ENCODE results near the gene ZNF578.
"Not testable (repeated sequence)": the region's sequence is repeated elsewhere in the genome, so short reads cannot be mapped to it uniquely, and the experiment has no call there.

The ZNF578 gene

GRCh38 chr19:52485561-52486240, 32.3 kb downstream of the ZNF578 start:
- H3K9me3 ChIP-seq (ENCODE audit: insufficient read depth, low read depth, low read length); H3K18ac ChIP-seq (ENCODE audit: low read length); H3K4me2 ChIP-seq (ENCODE audit: low read length); H3K27me3 ChIP-seq (ENCODE audit: insufficient read depth, low read length); H2BK120ac ChIP-seq (ENCODE audit: insufficient read depth, low read length, poor library complexity); H3K14ac ChIP-seq (ENCODE audit: low read length); H3K27ac ChIP-seq (ENCODE audit: low read depth, low read length); H2BK12ac ChIP-seq (ENCODE audit: low read length); H3K4me1 ChIP-seq (ENCODE audit: control insufficient read depth in 1 of 2, insufficient read depth in 2 of 2, low read length in 2 of 2); H2AFZ ChIP-seq (ENCODE audit: insufficient read depth, low read length, poor library complexity); H3K4me3 ChIP-seq (ENCODE audit: low read depth, low read length); H4K8ac ChIP-seq (ENCODE audit: low read depth, low read length); H4K12ac ChIP-seq (ENCODE audit: low read depth, low read length); H3K9ac ChIP-seq (ENCODE audit: low read length); H4K91ac ChIP-seq (ENCODE audit: low read depth, low read length); H3K79me1 ChIP-seq (ENCODE audit: low read length); H3K23ac ChIP-seq (ENCODE audit: low read length); H2BK5ac ChIP-seq (ENCODE audit: low read depth, low read length, poor library complexity); H3K4ac ChIP-seq (ENCODE audit: low read depth, low read length); H3K36me3 ChIP-seq (ENCODE audit: control insufficient read depth in 1 of 2, insufficient read depth in 2 of 2, low read length in 2 of 2); H3K79me2 ChIP-seq (ENCODE audit: control insufficient read depth, insufficient read depth, low read length, poor library complexity); H2AK5ac ChIP-seq (ENCODE audit: low read length): not testable (repeated sequence)
- no CpG with 5 or more reads among the region's 8 CpGs for WGBS (ENCODE audit: extremely low coverage, insufficient coverage, insufficient read length)
- peak; percentile 77 to 78 for DNase-seq

GRCh38 chr19:52492201-52492993, 39.0 kb downstream of the ZNF578 start:
- no peaks in the 10 kb centered on the region for H3K9me3 ChIP-seq (ENCODE audit: insufficient read depth, low read depth, low read length)
- H3K27me3 ChIP-seq (ENCODE audit: insufficient read depth, low read length), result no peaks in the 10 kb centered on the region
- H4K8ac ChIP-seq (ENCODE audit: low read depth, low read length), result peak overlapping the region; percentile 58
- peak overlapping the region; percentile 70 for H4K91ac ChIP-seq (ENCODE audit: low read depth, low read length)
- H2BK120ac ChIP-seq (ENCODE audit: insufficient read depth, low read length, poor library complexity), result no peak overlapping the region
- peaks cover 2% of the 10 kb centered on the region for H3K79me1 ChIP-seq (ENCODE audit: low read length)
- H4K12ac ChIP-seq (ENCODE audit: low read depth, low read length), result no peak overlapping the region
- H3K36me3 ChIP-seq (ENCODE audit: control insufficient read depth in 1 of 2, insufficient read depth in 2 of 2, low read length in 2 of 2), result no peaks in the 10 kb centered on the region
- peak overlapping the region; percentile 66 for H2BK5ac ChIP-seq (ENCODE audit: low read depth, low read length, poor library complexity)
- H3K4me1 ChIP-seq (ENCODE audit: control insufficient read depth in 1 of 2, insufficient read depth in 2 of 2, low read length in 2 of 2), result peaks cover 0 to 6% of the 10 kb centered on the region in 2 experiments
- no peak overlapping the region for H3K14ac ChIP-seq (ENCODE audit: low read length)
- H3K18ac ChIP-seq (ENCODE audit: low read length), result no peak overlapping the region
- peak overlapping the region; percentile 17 for H3K9ac ChIP-seq (ENCODE audit: low read length)
- WGBS (ENCODE audit: extremely low coverage, insufficient coverage, insufficient read length), result no CpG with 5 or more reads among the region's 37 CpGs
- H3K4me2 ChIP-seq (ENCODE audit: low read length), result peak overlapping the region; percentile 86
- H3K23ac ChIP-seq (ENCODE audit: low read length), result no peak overlapping the region
- peak overlapping the region; percentile 59 for H3K4me3 ChIP-seq (ENCODE audit: low read depth, low read length)
- peak; percentile 67 to 80 for DNase-seq
- H2BK12ac ChIP-seq (ENCODE audit: low read length), result no peak overlapping the region
- peak overlapping the region; percentile 37 for H3K27ac ChIP-seq (ENCODE audit: low read depth, low read length)
- H3K79me2 ChIP-seq (ENCODE audit: control insufficient read depth, insufficient read depth, low read length, poor library complexity), result no peaks in the 10 kb centered on the region
- H2AK5ac ChIP-seq (ENCODE audit: low read length), result no peak overlapping the region
- peak overlapping the region; percentile 66 for H2AFZ ChIP-seq (ENCODE audit: insufficient read depth, low read length, poor library complexity)
- no peak overlapping the region for H3K4ac ChIP-seq (ENCODE audit: low read depth, low read length)

DNA sequence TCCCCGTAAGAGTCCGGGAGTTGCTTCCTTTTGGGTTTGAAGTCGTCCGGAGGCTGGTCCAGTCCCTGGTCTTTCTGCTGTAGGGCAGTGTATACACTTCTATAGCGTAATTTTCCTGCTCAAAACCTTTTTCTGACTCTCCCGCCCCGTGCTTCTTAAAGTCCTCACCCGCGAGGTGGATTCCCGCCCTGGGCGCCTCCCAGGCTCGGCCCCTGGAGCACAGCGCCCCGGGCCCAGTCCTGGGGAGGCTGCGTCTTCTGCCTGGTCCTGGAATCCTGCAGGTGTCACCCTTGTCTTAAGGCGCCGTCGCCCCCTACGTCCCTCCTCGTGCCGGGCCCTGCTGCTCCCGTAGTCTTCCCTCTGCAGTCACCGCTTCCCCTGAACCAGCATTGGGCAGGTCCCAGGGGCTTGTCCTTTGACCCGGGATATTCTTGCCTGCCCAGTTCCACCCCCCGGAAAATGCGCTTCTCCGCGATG, 39.7 kb downstream of the ZNF578 start:
- H2BK120ac ChIP-seq (ENCODE audit: insufficient read depth, low read length, poor library complexity), result no peak overlapping the region
- no peaks in the 10 kb centered on the region for H3K27me3 ChIP-seq (ENCODE audit: insufficient read depth, low read length)
- H2AK5ac ChIP-seq (ENCODE audit: low read length), result no peak overlapping the region
- H3K9ac ChIP-seq (ENCODE audit: low read length), result peak overlapping the region; percentile 17
- H2BK12ac ChIP-seq (ENCODE audit: low read length), result no peak overlapping the region
- H2AFZ ChIP-seq (ENCODE audit: insufficient read depth, low read length, poor library complexity), result peak overlapping the region; percentile 66
- peak overlapping the region; percentile 58 for H4K8ac ChIP-seq (ENCODE audit: low read depth, low read length)
- WGBS (ENCODE audit: extremely low coverage, insufficient coverage, insufficient read length), result no CpG with 5 or more reads among the region's 28 CpGs
- peak overlapping the region; percentile 86 for H3K4me2 ChIP-seq (ENCODE audit: low read length)
- no peaks in the 10 kb centered on the region for H3K9me3 ChIP-seq (ENCODE audit: insufficient read depth, low read depth, low read length)
- H3K4me1 ChIP-seq (ENCODE audit: control insufficient read depth in 1 of 2, insufficient read depth in 2 of 2, low read length in 2 of 2), result peaks cover 0 to 6% of the 10 kb centered on the region in 2 experiments
- H3K4ac ChIP-seq (ENCODE audit: low read depth, low read length), result no peak overlapping the region
- peak; percentile 56 to 58 for DNase-seq
- H3K79me1 ChIP-seq (ENCODE audit: low read length), result peaks cover 2% of the 10 kb centered on the region
- no peak overlapping the region for H3K18ac ChIP-seq (ENCODE audit: low read length)
- no peak overlapping the region for H4K12ac ChIP-seq (ENCODE audit: low read depth, low read length)
- H4K91ac ChIP-seq (ENCODE audit: low read depth, low read length), result peak overlapping the region; percentile 70
- no peaks in the 10 kb centered on the region for H3K36me3 ChIP-seq (ENCODE audit: control insufficient read depth in 1 of 2, insufficient read depth in 2 of 2, low read length in 2 of 2)
- H2BK5ac ChIP-seq (ENCODE audit: low read depth, low read length, poor library complexity), result peak overlapping the region; percentile 66
- no peaks in the 10 kb centered on the region for H3K79me2 ChIP-seq (ENCODE audit: control insufficient read depth, insufficient read depth, low read length, poor library complexity)
- H3K4me3 ChIP-seq (ENCODE audit: low read depth, low read length), result peak overlapping the region; percentile 59
- no peak overlapping the region for H3K23ac ChIP-seq (ENCODE audit: low read length)
- no peak overlapping the region for H3K14ac ChIP-seq (ENCODE audit: low read length)
- H3K27ac ChIP-seq (ENCODE audit: low read depth, low read length), result peak overlapping the region; percentile 37

GRCh38 chr19:52494518-52494917, 41.2 kb downstream of the ZNF578 start:
- no CpG with 5 or more reads among the region's 3 CpGs for WGBS (ENCODE audit: extremely low coverage, insufficient coverage, insufficient read length)
- no peak overlapping the region for H3K4me3 ChIP-seq (ENCODE audit: low read depth, low read length)

More at GRCh38 chr19:52494518-52494917, 41.2 kb downstream of the ZNF578 start:
- Histone ChIP-seq H3K9ac (ENCODE audit: low read length) (no peak overlapping the region), H2AFZ (ENCODE audit: insufficient read depth, low read length, poor library complexity) (no peak overlapping the region), H3K79me1 (ENCODE audit: low read length) (peaks cover 2% of the 10 kb centered on the region), H3K79me2 (ENCODE audit: control insufficient read depth, insufficient read depth, low read length, poor library complexity) (no peaks in the 10 kb centered on the region), H2AK5ac (ENCODE audit: low read length) (no peak overlapping the region), H3K9me3 (ENCODE audit: insufficient read depth, low read depth, low read length) (no peaks in the 10 kb centered on the region), H3K18ac (ENCODE audit: low read length) (no peak overlapping the region), H4K8ac (ENCODE audit: low read depth, low read length) (no peak overlapping the region), H2BK120ac (ENCODE audit: insufficient read depth, low read length, poor library complexity) (no peak overlapping the region), H3K4ac (ENCODE audit: low read depth, low read length) (no peak overlapping the region), H3K36me3 (ENCODE audit: control insufficient read depth in 1 of 2, insufficient read depth in 2 of 2, low read length in 2 of 2) (no peaks in the 10 kb centered on the region), H3K23ac (ENCODE audit: low read length) (no peak overlapping the region), H2BK12ac (ENCODE audit: low read length) (no peak overlapping the region), H3K4me1 (ENCODE audit: control insufficient read depth in 1 of 2, insufficient read depth in 2 of 2, low read length in 2 of 2) (peaks cover 0 to 6% of the 10 kb centered on the region in 2 experiments), H3K27me3 (ENCODE audit: insufficient read depth, low read length) (no peaks in the 10 kb centered on the region), H4K91ac (ENCODE audit: low read depth, low read length) (no peak overlapping the region), H3K14ac (ENCODE audit: low read length) (no peak overlapping the region), H2BK5ac (ENCODE audit: low read depth, low read length, poor library complexity) (no peak overlapping the region), H4K12ac (ENCODE audit: low read depth, low read length) (no peak overlapping the region), H3K27ac (ENCODE audit: low read depth, low read length) (no peak overlapping the region), H3K4me2 (ENCODE audit: low read length) (no peak overlapping the region)
- DNase-seq, result peak; percentile 76 to 84
